Measurements from ENCODE around the gene PLIN1.

DNA sequence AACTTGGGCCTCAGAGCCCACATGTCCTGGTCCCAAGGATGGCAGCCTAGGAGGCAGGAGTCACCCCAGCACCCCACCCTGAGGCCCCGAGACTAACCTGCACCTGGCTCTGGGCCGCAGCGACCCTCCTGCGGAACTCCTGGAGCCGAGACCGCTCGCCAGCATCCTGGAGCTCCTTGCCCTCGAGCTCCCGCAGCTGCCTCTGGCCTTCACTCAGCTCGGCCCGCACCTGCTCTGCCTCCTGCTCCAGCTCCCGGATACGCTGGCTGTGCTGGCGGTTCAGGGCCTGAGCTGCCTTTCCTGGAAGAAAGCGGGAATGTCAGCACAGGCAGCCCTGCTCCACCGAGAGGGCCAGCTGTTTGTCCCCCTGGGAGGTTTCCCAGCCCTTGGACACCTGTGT is 37.1 kb downstream of the PLIN1 start:
- TF ChIP-seq, protein P1, sequence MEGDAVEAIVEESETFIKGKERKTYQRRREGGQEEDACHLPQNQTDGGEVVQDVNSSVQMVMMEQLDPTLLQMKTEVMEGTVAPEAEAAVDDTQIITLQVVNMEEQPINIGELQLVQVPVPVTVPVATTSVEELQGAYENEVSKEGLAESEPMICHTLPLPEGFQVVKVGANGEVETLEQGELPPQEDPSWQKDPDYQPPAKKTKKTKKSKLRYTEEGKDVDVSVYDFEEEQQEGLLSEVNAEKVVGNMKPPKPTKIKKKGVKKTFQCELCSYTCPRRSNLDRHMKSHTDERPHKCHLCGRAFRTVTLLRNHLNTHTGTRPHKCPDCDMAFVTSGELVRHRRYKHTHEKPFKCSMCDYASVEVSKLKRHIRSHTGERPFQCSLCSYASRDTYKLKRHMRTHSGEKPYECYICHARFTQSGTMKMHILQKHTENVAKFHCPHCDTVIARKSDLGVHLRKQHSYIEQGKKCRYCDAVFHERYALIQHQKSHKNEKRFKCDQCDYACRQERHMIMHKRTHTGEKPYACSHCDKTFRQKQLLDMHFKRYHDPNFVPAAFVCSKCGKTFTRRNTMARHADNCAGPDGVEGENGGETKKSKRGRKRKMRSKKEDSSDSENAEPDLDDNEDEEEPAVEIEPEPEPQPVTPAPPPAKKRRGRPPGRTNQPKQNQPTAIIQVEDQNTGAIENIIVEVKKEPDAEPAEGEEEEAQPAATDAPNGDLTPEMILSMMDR (IDR thresholded peaks at IDR 0.05): no peak
- no peak for TF ChIP-seq POLR2A (IDR thresholded peaks at IDR 0.05)
